Vagina (tissue), 2 donors: Measurements from ENCODE around the gene PRDM16.

Source experiments
- CTCF ChIP-seq, 3 experiments: fragments of 450-650 bp in 2 of 3; fragments of 200-600 bp in 1 of 3; sonication (generic) in 1 of 3; IDR thresholded peaks; one replicate each; pipeline ENCODE4 v1.5.1; 2017 to 2019; ENCODE audit warnings: antibody characterized with exemption in 3 of 3, mild to moderate bottlenecking in 2 of 3, moderate library complexity in 2 of 3
- POLR2A ChIP-seq, 2 donors: fragments of 450-650 bp; IDR thresholded peaks; one replicate each; pipeline ENCODE4 v1.6.1; 2017; ENCODE audit warnings: antibody characterized with exemption in 2 of 2, mild to moderate bottlenecking in 2 of 2, moderate library complexity in 2 of 2
- POLR2AphosphoS5 ChIP-seq, 2 donors: sonication (generic); formaldehyde crosslinking; IDR thresholded peaks; one replicate each; pipeline ENCODE4 v1.9.0; 2017; ENCODE audit warnings: antibody characterized with exemption in 2 of 2, mild to moderate bottlenecking in 2 of 2, low read depth in 1 of 2; ENCODE audit not compliant: insufficient read depth in 1 of 2

- TF ChIP-seq POLR2AphosphoS5 (IDR thresholded peaks at IDR 0.05; ENCODE audit: insufficient read depth in 1 of 2, low read depth in 1 of 2) (no peak), CTCF (IDR thresholded peaks at IDR 0.05) (no peak), POLR2A (IDR thresholded peaks at IDR 0.05) (no peak)
These were observed 208.0 kb downstream of the PRDM16 start for GRCh38 chr1:3277011-3277471.
